ENCODE results near the gene PLAGL1.
A peak's percentile ranks its signal among the peaks of the same experiment; 100 is the strongest.

The PLAGL1 gene

DNA sequence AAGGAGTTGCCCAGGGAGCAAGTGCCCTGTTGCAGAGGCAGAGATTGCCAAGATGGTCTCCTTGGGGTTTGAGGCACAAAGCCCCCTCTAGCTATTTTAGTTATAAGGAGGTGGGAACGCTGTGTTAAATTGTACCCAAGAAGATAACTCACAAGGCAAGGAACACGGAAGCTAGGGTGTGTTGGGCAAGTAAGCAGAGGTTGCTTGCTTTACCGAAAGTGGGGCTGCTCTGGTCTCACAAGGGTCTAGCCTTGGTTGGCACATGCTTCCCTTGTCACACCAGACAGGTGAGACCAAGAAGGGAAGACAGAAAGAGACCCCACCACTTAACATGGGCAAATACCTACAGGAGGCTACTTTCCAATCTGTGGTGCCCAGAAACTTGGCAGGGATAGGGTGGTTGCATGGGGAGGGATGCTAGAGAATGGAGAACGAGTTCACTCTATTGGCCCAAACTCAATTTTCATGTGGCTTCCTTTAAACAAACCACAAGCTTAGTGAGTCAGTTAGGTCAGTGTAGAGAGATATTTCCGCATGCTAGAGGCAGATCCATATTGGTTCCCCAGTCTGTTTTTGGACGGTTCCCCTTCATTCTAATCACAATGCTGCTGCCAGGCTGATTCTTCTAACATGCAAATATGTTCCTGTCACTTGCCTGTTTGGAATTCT is 42.4 kb downstream of the PLAGL1 start:
- DNase-seq (ENCODE audit: low read depth in 3 of 3) = no peak

DNA sequence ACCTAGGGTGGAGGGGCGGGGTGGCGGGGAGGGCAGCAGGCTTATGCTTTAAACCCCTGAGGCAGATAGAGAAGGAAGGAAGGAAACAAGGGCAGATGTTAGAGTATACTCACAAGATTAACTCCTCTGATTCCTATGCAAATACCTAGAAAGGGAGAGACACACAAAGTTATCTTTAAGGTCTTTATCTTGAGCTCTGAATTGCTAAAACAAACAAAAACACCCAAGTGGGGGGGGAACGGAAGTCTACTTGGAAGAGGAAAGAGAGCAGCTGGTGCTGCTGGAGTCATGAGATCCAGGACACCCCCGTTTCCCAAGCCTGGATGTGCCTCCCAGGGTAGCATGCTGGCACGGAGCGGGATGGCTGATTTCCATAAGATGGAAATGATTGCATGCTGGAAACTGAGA is 43.4 kb downstream of the PLAGL1 start:
- DNase-seq (ENCODE audit: low read depth in 3 of 3) = no peak

DNA sequence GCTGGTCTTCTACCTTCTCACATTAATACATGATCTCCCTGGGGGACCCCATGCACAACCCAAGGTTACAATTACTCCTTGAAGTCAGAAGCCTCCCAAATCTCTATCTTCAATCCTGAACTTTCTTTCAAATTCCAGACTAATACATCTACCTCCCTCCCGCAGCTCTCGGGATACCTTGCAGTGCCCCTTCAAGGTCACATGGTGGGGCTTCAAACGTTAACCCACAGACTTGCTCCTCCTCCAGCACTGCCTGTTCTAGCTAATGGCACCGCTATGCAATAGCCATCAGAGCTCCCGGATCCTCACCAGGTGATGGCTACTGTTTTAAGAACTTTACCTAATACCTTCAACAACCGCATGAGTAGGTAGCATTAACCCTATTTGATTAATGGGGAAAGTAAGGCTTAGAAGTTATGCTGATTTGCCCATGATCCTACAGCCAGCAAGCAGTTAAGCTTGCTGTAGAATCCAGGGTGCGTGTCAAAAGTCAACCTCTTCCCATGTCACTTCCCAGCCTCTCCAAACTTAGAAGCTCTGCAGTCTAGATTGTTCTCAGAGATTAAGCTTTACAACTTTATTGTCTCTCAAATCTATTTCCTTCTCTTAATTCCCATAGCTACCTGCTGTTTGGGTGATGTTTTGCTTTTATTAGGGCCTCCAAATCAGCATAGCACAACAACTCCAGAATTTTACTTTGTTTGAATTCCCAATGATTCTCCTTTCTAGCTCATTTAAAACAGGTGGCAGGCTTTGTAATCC is 44.7 kb downstream of the PLAGL1 start:
- DNase-seq (ENCODE audit: low read depth in 3 of 3) = no peak

DNA sequence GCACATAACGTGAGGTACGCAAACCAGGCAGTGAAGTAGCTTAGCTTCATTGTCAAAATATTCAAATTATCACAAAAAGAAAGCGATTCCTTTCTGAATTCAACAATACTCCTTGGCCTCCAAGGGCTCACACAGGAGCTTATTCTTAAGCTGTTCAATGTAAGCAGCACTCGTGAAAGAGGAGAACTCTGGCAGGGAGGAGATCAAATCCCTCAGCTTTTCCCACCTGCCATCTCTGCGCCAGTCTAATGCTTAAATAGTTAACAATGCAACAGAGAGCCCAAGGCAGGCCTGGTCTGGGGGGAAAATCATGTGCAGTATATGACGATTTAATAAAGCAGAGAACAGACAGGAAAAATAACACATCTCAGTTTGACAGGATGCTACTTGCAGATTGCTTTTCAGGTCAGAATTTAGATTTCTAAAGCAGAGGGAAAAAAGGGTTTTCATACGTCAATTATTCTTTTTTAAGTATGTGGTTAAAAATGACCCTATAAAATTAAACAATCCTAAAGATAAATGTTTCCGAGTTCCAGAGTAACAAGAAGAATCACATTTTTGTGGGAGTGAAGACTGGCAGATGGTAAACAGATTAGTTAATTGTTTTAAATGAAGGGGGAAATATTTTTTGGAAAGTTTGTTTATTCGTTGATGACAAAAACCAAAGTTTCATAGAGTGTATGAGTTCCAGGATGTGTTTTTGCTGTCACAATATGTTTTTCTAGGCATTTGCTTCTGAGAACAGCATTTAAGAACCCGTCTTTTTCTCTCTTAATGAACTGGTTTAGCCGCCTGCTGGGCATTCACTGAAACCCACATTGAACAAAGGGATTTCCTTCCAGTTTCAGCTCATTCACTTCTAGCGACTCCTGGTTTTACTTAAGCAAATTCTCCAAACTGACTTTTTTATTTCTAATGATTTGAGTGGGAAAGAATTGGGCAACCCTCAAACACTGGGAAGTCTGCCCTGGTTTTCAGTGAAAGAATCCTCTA is 45.9 kb downstream of the PLAGL1 start:
- no peak for DNase-seq (ENCODE audit: low read depth in 3 of 3)

DNA sequence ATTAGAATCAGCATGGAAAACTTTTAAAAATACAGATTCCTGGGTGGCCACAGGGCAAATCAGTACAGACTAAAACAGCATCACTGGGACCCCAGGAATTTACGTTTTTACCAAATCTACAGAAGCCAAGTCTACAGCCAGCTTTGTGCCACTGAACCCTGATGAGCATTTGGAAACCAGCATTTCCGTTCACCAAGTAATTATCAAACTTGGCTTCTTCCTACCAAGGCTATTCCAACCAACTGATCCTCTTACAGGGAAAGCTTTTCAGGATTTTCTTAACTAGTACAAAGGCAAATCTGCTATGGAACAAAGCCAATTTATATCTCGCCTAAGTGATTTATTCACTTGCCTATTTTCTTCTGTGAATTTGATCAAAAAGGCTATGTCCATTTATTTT is 47.0 kb downstream of the PLAGL1 start:
- DNase-seq (ENCODE audit: low read depth in 3 of 3) = no peak

DNA sequence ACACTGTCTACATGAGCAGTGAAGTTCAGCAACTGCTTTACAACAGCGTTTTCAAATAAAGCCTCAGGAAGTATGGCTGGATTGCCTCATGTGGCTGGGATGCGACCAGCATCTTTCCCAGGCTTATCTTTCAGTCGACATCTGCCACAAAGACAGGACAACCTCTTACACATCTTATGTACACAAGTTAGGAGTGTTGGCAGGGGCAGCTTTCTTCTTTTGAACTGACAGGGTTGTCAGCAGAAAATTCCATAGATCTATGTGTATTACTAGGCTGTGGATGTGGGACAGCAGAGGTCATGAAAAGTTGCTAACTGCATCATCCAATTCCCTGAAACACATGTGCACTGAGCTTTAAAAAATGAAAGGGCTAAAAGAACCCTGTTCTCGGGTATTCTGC is 48.1 kb downstream of the PLAGL1 start:
- no peak for DNase-seq (ENCODE audit: low read depth in 3 of 3)

DNA sequence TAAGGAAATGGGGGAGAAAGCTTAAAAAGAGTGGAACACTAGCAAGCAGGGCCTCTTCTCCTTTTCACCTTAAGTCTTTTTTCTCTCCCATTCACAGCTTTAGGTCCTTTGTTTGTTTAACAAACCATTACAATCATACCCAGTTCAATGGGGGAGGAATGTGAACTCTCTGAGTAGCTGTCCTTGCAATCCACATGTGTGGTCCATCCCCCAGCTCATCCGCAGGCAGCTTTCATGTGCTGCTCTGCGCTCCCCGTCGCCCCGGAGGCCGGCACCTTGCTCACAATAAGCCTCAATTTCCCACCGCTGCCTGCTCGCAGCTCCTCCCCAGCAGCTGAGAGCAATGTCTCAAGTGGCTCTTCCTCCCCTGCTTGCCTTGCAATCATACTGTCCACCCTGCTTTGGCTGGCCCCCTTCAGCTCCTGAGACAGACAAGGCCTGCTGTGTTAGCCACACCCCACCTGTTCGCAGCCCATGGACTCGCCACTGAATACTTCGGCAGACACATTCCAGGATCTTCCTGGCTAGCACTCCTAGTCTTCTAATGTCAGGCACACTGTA is 49.1 kb downstream of the PLAGL1 start:
- no peak for DNase-seq (ENCODE audit: low read depth in 3 of 3)

DNA sequence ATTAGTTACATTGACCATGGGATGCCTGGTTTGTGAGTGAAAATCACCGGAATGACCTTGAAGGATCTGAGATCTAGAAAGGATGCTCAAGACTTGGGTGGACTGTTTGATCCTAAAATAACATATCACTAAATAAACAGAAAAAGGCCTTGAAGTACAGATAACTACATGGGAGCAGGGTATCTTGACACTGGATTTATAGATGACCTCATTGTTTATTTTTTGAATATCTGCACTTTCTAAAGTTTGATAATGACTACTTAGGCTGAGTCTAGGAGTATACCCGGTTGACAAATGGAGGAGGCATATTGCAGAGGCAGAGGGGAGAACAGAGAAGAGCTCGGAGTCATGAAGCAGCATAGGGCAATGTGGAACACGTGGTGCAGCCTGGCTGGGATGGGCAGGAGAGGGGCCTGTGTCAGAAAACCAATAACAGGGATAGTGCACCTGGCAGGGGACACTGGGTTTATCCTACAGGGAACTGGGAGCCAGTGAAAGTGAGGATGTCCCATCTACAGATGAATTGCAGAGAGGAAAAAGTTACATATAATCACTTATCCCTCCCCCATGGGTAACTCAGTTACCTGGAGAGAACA is 50.3 kb downstream of the PLAGL1 start:
- no peak for DNase-seq (ENCODE audit: low read depth in 3 of 3)

DNA sequence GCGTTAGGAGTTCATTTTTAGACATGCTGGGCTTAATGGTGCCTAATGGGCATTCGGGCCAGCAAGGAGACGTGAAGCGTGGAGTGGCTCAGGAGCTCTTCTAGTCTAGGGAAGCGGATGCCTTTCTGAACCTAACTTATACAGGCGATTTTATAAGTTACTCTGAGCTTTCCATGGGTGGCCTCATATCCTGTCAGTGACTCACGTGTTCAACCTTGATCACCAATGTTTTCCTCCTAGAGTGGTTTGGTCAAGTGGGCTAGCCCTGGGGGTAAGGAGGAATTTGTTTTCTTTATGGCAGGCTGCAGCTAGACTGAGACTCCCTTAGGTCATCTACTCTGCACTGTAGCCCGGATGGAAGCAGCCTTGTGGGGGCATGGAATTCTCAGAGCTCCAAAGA is 52.1 kb downstream of the PLAGL1 start:
- DNase-seq (ENCODE audit: low read depth in 3 of 3) = no peak

DNA sequence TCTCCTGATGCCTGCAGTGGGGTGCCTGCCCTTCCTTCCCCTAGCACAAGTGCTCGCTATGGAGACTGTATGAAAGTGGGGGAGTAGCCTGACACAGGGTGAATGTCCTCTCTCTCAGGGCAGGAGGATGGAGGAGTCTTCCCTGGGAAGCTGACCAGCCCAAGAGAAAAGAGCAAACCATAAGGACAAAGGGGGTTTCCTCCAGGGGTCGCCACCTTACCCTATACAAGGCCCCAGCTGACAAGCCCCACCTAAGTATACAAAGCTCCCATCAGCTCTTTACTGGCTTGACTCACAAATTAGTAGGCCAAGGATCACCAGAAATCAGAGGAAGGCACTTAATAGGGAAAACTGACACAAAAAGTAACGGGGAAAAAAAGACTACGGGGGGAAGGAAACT is 54.1 kb downstream of the PLAGL1 start:
- DNase-seq (ENCODE audit: low read depth in 3 of 3) = no peak

DNA sequence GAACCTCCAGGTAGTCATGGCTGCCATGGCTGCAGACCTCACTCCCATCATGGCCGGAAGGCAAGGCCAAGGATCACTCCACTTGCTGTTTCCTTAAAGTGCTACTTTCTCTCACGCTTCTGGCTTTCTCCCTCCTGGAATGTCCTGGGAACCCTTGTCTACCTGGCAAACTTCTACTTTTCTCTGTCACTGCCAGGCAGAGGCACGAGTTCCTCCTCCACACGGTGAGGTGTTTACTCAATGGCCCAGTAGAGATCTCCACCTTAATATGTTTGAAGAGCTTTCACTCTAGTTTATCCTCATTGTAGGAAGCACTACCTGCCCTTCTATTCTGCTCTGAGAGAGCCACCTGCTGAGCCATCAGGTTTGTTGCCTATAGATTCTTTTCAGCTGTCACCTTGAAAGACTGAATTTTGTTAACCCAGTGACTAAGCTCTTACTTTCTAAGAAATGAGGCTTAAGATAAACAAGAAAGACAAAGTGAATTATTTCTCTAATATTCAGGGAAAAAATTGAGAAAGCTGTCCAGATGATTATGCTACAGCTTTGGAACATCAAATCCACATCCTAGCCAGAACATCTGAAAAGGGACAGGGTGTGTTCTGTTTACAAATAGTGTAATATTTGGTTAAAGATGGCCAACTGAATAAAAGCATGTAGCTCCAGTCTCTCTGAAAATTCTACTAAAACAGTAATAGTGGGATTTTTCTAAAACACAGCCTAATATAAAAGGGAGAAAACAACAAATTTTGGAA is 54.9 kb downstream of the PLAGL1 start:
- no peak for DNase-seq (ENCODE audit: low read depth in 3 of 3)

DNA sequence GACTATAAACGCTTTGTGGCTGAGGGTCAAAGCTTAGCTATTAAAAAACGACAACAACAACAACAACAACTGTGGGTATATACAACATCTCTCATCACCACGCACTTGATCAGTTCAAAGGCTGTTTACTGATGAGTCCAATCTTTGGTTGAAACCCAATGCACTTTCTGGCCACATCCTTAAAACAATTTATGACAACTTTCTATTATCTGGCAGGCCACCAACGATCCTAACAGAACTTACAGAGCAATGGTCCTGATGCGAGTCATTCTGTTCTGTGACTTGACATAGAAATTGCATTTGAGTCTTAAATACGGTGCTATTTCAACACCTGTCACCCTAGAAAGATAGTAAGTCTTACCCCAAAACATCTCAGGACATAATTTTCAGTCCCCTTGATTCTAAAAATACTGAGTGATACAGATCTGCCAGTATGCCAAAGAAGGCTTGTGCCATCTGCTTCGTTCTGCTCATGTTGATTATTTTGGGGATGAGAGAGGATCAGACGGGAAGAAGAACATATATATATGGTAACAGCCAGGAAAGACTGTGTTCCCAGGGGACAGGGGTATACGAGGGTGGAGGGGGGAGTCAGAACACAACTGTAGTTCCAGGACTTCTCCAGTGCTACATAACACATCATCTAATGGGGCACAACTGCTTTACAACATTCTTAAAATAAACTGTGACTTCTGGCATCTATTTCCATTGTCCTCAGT is 55.8 kb downstream of the PLAGL1 start:
- DNase-seq (ENCODE audit: low read depth in 3 of 3) = no peak

DNA sequence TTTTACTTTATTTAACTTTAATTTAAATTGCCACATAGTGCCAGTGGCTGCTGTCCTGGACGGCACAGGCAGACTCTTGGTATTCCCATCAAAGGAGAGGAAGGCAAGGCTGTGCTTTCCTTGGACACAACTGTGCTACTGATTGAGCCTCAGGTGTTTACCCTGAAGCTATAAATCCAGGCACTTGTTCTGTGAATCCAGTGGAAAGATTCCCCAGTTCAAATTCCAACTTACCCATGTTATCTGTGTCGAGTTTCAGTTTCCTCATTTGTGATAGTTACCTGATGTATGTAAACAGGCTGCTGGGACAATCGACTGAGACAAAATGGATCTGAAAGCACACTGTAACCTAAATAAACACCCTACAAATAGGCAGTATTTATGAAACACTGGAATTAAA is 57.2 kb downstream of the PLAGL1 start:
- DNase-seq (ENCODE audit: low read depth in 3 of 3) = no peak

DNA sequence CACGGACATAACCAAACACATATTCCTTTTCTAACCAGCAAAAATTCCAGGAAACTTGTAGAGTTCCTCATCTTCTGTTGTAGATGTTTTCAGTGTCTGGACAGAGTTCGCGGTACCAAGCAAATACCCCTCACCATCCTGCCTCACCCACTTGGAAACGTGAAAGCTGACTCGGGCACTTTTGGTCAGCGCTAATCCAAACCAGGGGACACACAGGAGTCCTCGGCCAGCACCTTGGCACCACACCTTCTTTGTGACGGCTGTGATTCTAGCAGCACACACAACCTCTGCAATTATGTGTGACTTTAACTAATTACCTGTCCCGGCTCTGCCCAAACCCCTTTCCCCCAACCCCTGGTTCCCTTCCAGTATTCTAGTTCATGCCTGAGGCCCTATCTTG is 58.1 kb downstream of the PLAGL1 start:
- no peak for DNase-seq (ENCODE audit: low read depth in 3 of 3)

DNA sequence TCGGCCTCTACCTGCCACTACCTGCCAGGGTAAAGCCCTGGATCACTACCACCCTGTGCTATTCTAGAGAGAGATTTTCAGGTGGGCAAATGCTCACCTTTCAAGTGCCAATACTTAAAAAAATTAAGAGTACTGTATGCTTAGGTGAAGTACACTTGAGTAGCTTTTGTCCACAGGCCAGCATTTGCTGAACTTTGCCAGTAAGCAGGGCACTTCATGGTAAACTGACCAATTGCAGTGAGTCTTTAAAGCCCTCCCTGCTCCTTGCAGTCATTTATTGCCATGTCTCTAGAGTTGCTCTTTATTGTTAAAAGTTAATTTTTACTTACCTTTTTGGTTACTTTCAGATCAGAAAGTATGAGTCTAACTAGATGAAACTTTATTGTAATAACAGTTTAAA is 58.5 kb downstream of the PLAGL1 start:
- no peak for DNase-seq (ENCODE audit: low read depth in 3 of 3)

DNA sequence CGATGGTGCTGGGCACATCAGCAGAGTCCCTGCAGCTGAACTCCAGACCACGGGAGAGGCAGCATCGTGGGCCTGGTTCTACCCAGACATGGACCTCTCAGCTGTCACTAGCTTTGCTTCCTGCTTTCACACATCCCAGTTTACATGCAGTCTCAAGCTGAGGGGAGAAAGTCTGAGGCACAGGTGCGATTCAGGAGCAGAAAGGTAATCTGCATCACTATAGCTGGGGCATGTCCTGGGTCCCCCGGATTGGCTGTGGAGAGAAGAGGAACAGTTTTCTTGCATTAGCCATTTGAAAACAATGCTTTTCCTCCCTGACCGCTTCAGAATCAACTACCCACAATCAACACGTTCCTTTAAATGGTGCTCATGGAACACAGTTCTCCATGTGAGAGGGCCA is 59.9 kb downstream of the PLAGL1 start:
- DNase-seq (ENCODE audit: low read depth in 3 of 3) = no peak

DNA sequence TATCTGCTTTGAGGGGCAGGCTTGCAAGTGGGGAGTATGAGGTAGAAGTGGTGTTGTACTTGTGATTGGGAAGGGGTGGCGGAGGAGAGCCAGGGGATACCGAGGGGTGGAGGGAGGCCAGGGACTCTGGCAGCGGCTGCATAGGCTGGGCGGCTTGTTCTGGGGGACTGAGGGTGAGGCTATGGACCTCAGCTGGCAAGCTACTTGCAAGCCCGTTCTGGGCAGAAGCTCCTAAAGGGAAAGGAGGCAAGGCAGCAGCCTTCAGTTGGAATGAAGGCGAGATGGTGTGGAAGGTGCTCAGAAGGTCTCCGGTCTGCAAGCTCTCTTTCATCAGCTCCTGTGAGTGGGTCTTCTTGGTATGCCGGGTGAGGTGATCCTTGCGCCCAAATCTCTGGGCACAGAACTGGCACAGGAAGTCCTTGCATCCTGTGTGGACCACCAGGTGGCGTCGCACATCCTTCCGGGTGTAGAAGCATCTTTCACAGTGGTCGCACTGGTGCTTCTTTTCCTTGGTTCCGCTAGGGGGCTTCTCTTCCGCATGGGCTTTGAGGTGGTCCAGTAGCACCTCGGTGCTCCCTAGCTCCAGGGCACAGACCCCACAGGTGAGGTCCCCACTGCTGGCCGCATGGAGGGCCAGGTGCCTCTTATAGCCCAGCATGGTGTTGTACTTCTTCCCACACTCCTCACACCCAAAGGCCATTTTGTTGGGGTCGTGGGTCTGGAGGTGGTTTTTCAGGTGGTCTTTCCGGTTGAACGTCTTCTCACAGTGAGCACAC is 66.0 kb downstream of the PLAGL1 start:
- DNase-seq (ENCODE audit: low read depth in 3 of 3) = peak; percentile 9 to 48 (median 28)

DNA sequence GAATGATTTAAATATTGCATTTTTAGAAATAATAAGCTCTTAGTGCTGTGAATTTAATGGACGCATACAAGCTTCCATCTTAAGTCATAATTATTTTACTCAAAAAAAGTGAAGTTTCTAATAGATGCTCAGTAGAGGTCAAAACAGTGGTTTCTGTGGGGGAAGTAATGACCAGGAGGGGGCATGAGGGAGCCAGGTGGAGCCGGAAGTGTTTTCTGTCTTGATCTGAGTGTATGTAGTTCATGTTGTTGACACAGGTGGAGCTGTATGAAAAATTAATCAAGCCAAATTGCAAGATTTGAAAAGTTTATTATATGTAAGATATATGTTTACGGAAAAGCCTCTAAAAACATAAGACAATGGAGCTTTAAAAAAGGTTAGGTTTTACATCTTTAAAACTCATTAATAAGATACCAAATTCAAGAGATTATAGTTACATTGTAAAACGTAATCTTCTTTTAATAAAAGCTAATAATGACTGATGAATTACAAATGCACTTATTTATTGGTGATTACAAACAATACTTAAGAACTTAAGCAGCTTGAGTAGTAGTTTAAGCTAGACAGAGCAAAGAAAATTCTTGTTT is 68.0 kb downstream of the PLAGL1 start:
- peak; percentile 24 to 44 (median 38) for DNase-seq (ENCODE audit: low read depth in 3 of 3)

DNA sequence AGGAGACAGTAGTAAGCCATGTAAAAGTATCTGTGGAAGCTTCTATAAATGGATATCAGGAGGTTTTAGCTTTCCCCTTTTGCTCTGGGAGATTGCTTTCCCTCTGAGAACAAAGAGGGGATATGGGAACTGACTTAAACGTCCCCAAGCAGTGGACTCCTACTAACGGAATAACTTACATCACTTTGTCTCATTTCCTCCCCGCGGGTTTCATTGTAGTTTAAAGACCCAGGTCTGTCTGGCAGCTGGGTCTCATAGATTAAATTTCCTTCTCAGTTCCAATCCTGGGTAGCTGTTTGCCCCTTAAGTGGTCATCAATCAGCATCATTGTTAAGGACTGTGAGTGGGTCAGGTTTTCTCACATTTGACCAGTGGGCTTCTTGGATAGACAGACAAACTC is 68.7 kb downstream of the PLAGL1 start:
- DNase-seq (ENCODE audit: low read depth in 3 of 3) = no peak
